Hepatocyte (in vitro differentiated cells): Measurements from ENCODE around the gene PITX1.

Experiments used
- EZH2 ChIP-seq: fragments of 200-600 bp; sonication (generic); IDR thresholded peaks from 2 replicates; pipeline ENCODE4 v1.6.1; 2016; ENCODE audit warnings: antibody characterized with exemption, mild to moderate bottlenecking, borderline replicate concordance
- TF ChIP-seq, protein P1 (sequence below): fragments of 200-600 bp; sonication (generic); IDR thresholded peaks from 2 replicates; pipeline ENCODE4 v1.5.1; 2016; ENCODE audit warnings: antibody characterized with exemption, mild to moderate bottlenecking; ENCODE audit not compliant: poor library complexity

DNA sequence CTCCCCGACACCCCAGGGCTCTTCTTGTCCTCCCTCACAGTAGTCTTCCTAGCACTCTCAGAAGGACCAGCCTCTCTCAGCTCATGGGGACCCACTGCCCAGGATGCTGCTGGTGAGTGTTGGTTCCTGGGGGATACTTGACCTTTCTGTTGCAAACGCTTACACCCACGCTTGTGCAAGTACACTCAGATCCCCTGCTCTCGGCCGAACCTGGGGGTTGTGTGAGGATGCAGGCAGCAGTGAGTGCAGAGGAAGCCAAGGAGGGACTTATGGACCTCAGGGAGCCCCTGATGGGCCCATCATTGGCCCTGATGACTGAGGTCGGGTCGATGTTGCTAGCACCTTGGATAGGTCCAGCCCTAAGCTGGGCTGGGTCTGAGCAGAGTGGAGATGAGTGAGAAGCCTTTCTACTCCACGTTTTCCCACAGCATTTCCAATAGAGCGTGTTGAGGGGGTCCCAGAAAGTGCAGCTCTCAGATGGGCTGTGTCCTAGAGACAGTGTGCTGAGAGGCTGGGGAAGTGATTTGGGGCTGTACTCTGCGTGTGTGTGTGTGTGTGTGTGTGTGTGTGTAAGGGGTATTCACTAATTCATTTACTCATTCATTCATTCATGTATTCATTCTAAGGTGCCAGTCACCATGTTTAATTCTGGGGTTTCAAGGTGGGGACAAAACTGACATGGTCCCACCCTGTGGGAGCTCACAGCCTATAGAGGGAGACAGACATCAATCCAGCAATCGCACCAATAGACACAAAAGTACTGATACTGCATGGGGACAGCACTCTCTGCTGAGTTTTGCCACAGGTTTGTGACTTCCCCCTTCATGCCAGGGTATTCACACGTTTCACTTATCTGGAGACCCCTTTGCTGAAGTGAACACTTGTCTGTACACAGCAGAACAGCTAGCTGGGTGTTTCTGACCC lies 25.2 kb upstream of the PITX1 start:
- no peak for TF ChIP-seq EZH2
- TF ChIP-seq, protein P1, sequence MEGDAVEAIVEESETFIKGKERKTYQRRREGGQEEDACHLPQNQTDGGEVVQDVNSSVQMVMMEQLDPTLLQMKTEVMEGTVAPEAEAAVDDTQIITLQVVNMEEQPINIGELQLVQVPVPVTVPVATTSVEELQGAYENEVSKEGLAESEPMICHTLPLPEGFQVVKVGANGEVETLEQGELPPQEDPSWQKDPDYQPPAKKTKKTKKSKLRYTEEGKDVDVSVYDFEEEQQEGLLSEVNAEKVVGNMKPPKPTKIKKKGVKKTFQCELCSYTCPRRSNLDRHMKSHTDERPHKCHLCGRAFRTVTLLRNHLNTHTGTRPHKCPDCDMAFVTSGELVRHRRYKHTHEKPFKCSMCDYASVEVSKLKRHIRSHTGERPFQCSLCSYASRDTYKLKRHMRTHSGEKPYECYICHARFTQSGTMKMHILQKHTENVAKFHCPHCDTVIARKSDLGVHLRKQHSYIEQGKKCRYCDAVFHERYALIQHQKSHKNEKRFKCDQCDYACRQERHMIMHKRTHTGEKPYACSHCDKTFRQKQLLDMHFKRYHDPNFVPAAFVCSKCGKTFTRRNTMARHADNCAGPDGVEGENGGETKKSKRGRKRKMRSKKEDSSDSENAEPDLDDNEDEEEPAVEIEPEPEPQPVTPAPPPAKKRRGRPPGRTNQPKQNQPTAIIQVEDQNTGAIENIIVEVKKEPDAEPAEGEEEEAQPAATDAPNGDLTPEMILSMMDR = no peak
